Vagina (tissue), 2 donors: Measurements from ENCODE around the gene MAML3. TPM values are rescaled to one million over a fixed set of nuclear protein-coding genes. Genes with fewer than 3 reads are reported as not detected.
A peak's percentile ranks its signal among the peaks of the same experiment; 100 is the strongest.

Source experiments
- DNase-seq, 2 donors: peaks; one replicate each; pipeline ENCODE4 v3.0.0-alpha.2; 2017; ENCODE audit errors: extremely low spot score in 2 of 2
- H3K27ac ChIP-seq: fragments of 200-600 bp; sonication (generic); one replicate; pipeline ENCODE4 v1.5.1; 2019
- H3K27me3 ChIP-seq: fragments of 200-600 bp; sonication (generic); one replicate; pipeline ENCODE4 v1.5.1; 2019
- H3K36me3 ChIP-seq, 2 donors: fragments of 200-600 bp; sonication (generic); one replicate each; pipeline ENCODE4 v1.5.1; 2017 to 2019
- H3K4me1 ChIP-seq: fragments of 200-600 bp; sonication (generic); one replicate; pipeline ENCODE4 v1.5.1; 2019
- H3K4me3 ChIP-seq, 2 donors: fragments of 200-600 bp; sonication (generic); 1 replicate in 1 of 2; 2 replicates in 1 of 2; pipeline ENCODE4 v1.5.1; 2016 to 2019
- H3K9me3 ChIP-seq: fragments of 200-600 bp; sonication (generic); one replicate; pipeline ENCODE4 v1.5.1; 2019
- POLR2A ChIP-seq, 2 donors: fragments of 450-650 bp; IDR thresholded peaks; one replicate each; pipeline ENCODE4 v1.6.1; 2017; ENCODE audit warnings: antibody characterized with exemption in 2 of 2, mild to moderate bottlenecking in 2 of 2, moderate library complexity in 2 of 2
- POLR2AphosphoS5 ChIP-seq, 2 donors: sonication (generic); formaldehyde crosslinking; IDR thresholded peaks; one replicate each; pipeline ENCODE4 v1.9.0; 2017; ENCODE audit warnings: antibody characterized with exemption in 2 of 2, mild to moderate bottlenecking in 2 of 2, low read depth in 1 of 2; ENCODE audit not compliant: insufficient read depth in 1 of 2
- intact Hi-C: fragments of 100-400 bp; cut with DNase I; formaldehyde crosslinking; loops from one replicate; pipeline ENCODE4 v1.15.1; 2023
- total RNA-seq: library from RNA; depleted of rRNA; stranded (reverse); fragments of >200 nt; gene quantifications from one replicate; pipeline ENCODE4 v1.2.3, GENCODE V29; 2016
- TF ChIP-seq, protein P1 (sequence below), 3 experiments: fragments of 450-650 bp in 2 of 3; fragments of 200-600 bp in 1 of 3; sonication (generic) in 1 of 3; IDR thresholded peaks; one replicate each; pipeline ENCODE4 v1.5.1; 2017 to 2019; ENCODE audit warnings: antibody characterized with exemption in 3 of 3, mild to moderate bottlenecking in 2 of 3, moderate library complexity in 2 of 3

The MAML3 gene
- total RNA-seq, 1 donor from 2014 or later, result 16.2 TPM

DNA sequence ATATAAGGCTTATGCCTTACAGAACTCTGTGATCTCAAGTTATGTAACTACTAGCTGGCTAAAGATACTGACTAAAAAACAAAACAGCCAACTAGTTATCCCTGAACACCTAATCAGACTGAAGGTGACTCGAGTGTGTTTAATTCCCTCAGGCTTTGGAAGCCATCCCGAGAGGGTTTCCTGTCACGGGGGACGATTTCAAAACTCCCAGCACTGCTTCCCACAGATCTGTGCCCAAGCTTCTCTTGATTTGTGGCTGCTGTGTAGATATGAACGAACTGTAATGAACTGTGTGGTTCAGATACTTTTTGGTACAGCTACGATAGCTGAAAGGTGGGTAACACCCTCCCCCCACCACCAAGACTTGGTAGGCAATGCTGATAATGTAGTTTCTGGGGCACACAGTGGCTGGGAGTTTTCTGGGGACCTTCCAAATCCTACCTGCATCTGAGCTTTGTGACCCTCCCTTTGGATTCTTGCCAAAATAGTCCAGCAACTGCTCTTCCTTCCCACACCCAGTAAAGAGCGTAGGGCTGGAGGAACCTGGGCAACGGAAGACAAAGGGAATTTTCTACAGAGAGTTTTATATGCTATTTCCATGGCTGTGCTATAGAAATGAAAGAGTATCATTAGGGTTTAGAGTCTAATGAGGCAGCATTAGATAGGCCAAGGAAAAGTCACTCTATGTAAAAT is 339.5 kb downstream of the MAML3 start:
- H3K27me3 ChIP-seq, result no peaks in the 10 kb centered on the region
- H3K36me3 ChIP-seq, result no peaks in the 10 kb centered on the region
- TF ChIP-seq POLR2A (IDR thresholded peaks at IDR 0.05), result no peak
- TF ChIP-seq, protein P1, sequence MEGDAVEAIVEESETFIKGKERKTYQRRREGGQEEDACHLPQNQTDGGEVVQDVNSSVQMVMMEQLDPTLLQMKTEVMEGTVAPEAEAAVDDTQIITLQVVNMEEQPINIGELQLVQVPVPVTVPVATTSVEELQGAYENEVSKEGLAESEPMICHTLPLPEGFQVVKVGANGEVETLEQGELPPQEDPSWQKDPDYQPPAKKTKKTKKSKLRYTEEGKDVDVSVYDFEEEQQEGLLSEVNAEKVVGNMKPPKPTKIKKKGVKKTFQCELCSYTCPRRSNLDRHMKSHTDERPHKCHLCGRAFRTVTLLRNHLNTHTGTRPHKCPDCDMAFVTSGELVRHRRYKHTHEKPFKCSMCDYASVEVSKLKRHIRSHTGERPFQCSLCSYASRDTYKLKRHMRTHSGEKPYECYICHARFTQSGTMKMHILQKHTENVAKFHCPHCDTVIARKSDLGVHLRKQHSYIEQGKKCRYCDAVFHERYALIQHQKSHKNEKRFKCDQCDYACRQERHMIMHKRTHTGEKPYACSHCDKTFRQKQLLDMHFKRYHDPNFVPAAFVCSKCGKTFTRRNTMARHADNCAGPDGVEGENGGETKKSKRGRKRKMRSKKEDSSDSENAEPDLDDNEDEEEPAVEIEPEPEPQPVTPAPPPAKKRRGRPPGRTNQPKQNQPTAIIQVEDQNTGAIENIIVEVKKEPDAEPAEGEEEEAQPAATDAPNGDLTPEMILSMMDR (IDR thresholded peaks at IDR 0.05), result no peak
- no peak for TF ChIP-seq POLR2AphosphoS5 (IDR thresholded peaks at IDR 0.05; ENCODE audit: insufficient read depth in 1 of 2, low read depth in 1 of 2)
- H3K4me1 ChIP-seq, result peaks cover 19% of the 10 kb centered on the region
- H3K27ac ChIP-seq, result peak overlapping the region; percentile 36
- intact Hi-C loops, result loop anchor here (10.0 kb wide), 1 partner anchor 190 kb away; no protein-coding TSS in a partner anchor
- no peak overlapping the region for H3K4me3 ChIP-seq
- no peak for DNase-seq
- H3K9me3 ChIP-seq, result no peaks in the 10 kb centered on the region

DNA sequence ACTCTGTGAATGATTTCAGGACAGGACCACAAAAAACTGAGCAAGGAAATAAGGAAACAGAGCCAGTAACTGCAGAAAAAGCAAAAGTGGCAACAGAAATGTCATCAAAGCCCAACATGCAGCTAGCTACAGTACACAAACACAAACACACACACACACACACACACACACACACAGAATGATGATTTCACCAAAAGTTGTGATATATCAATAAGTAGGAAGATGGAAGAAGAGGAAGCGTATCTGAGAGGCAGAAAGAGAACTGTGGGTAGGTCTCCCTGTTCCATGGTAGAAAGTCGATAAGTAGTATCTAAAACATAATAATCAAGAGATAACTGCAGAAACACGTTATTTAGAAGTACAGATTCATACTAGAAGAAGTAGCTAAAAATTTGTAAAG is 340.1 kb downstream of the MAML3 start:
- Histone ChIP-seq H3K27me3 (no peaks in the 10 kb centered on the region), H3K27ac (no peak overlapping the region), H3K9me3 (no peaks in the 10 kb centered on the region), H3K36me3 (no peaks in the 10 kb centered on the region), H3K4me3 (no peak overlapping the region), H3K4me1 (peaks cover 23% of the 10 kb centered on the region)
- TF ChIP-seq, protein P1 (IDR thresholded peaks at IDR 0.05), result no peak
- TF ChIP-seq POLR2AphosphoS5 (IDR thresholded peaks at IDR 0.05; ENCODE audit: insufficient read depth in 1 of 2, low read depth in 1 of 2) (no peak), POLR2A (IDR thresholded peaks at IDR 0.05) (no peak)
- DNase-seq, result no peak
- intact Hi-C loops, result loop anchor here (10.0 kb wide), 1 partner anchor 191 kb away; no protein-coding TSS in a partner anchor

DNA sequence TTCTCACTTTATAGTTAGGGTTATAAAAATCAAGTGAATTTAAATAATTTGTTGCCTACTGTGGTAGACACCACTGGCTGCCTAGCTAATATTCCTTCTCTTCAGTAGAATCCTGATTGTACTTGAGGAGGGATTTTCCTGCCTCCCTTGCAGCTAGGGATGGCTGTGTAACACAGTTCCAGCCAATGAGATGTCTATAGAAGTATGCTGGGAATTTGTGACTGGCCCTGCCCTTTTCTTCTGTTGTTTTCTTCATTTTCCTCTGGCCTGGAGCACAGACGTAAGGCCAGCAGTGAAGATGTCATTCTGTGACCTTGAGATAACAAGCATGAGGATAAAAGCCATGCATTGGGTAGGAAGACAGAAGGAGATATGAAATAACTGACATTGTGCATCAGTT is 343.3 kb downstream of the MAML3 start:
- peaks cover 28% of the 10 kb centered on the region for H3K4me1 ChIP-seq

DNA sequence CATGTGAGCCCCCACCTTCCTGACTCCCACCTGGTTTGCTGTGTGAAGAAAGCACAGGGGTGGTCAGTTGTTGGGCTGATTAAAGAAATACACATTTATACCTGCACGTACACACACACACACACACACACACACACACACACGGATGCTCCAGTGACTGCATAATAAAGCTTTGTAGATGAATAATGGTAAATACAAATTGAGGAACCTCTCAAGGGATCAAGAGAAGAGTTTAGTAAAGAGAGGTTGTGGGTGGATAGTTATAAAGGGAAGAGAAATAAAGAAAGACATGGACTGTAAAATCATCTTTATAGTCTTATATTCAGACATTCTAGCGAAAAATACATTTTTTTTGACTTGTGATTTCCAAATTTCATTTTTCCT is 344.2 kb downstream of the MAML3 start:
- intact Hi-C loops, result loop anchor here (10.0 kb wide), 1 partner anchor 195 kb away; no protein-coding TSS in a partner anchor
- peaks cover 19% of the 10 kb centered on the region for H3K4me1 ChIP-seq

More for the DNA sequence above, 343.3 kb downstream of the MAML3 start:
- H3K36me3 ChIP-seq, result no peaks in the 10 kb centered on the region
- TF ChIP-seq, protein P1 (IDR thresholded peaks at IDR 0.05), result no peak
- TF ChIP-seq POLR2AphosphoS5 (IDR thresholded peaks at IDR 0.05; ENCODE audit: insufficient read depth in 1 of 2, low read depth in 1 of 2) (no peak), POLR2A (IDR thresholded peaks at IDR 0.05) (no peak)
- no peak for DNase-seq
- intact Hi-C loops, result loop anchor here (10.0 kb wide), 1 partner anchor 194 kb away; no protein-coding TSS in a partner anchor
- H3K27ac ChIP-seq, result no peak overlapping the region
- no peaks in the 10 kb centered on the region for H3K27me3 ChIP-seq
- no peaks in the 10 kb centered on the region for H3K9me3 ChIP-seq
- H3K4me3 ChIP-seq, result no peak overlapping the region

More for the DNA sequence above, 344.2 kb downstream of the MAML3 start:
- H3K36me3 ChIP-seq, result no peaks in the 10 kb centered on the region
- DNase-seq, result no peak
- H3K27me3 ChIP-seq, result no peaks in the 10 kb centered on the region
- no peak overlapping the region for H3K4me3 ChIP-seq
- H3K9me3 ChIP-seq, result no peaks in the 10 kb centered on the region
- TF ChIP-seq, protein P1 (IDR thresholded peaks at IDR 0.05), result no peak
- TF ChIP-seq POLR2AphosphoS5 (IDR thresholded peaks at IDR 0.05; ENCODE audit: insufficient read depth in 1 of 2, low read depth in 1 of 2) (no peak), POLR2A (IDR thresholded peaks at IDR 0.05) (no peak)
- no peak overlapping the region for H3K27ac ChIP-seq
